H9 (cell line): ENCODE results near the gene EFL1. TPM values are rescaled to one million over a fixed set of nuclear protein-coding genes. Genes with fewer than 3 reads are reported as not detected.
"Not testable (repeated sequence)": the region's sequence is repeated elsewhere in the genome, so short reads cannot be mapped to it uniquely, and the experiment has no call there.

Source experiments
- DNase-seq: peaks from one replicate; pipeline ENCODE4 v3.0.0-alpha.2; 2017
- H2AFZ ChIP-seq: one replicate; pipeline ENCODE4 v1.6.1; 2013; ENCODE audit warnings: mild to moderate bottlenecking, low read length, control low read depth, moderate library complexity
- H2AK5ac ChIP-seq: 2 replicates; pipeline ENCODE4 v1.6.1; 2013; ENCODE audit warnings: low read length, control low read depth, mixed read lengths; ENCODE audit not compliant: insufficient read length
- H2BK120ac ChIP-seq: one replicate; pipeline ENCODE4 v1.6.1; 2013; ENCODE audit warnings: low read depth, mild to moderate bottlenecking, low read length, control low read depth, inconsistent platforms; ENCODE audit not compliant: poor library complexity, severe bottlenecking
- H2BK12ac ChIP-seq: 2 replicates; pipeline ENCODE4 v1.6.1; 2013; ENCODE audit warnings: low read length, control low read depth, mixed read lengths, low read depth; ENCODE audit not compliant: insufficient read length
- H2BK15ac ChIP-seq: 2 replicates; pipeline ENCODE4 v1.6.1; 2013; ENCODE audit warnings: low read depth, low read length, control low read depth
- H2BK20ac ChIP-seq: one replicate; pipeline ENCODE4 v1.6.1; 2013; ENCODE audit warnings: low read depth, mild to moderate bottlenecking, low read length, control low read depth, inconsistent platforms; ENCODE audit not compliant: poor library complexity, severe bottlenecking
- H2BK5ac ChIP-seq: 2 replicates; pipeline ENCODE4 v1.6.1; 2013; ENCODE audit warnings: low read length, control low read depth, mixed read lengths; ENCODE audit not compliant: insufficient read length
- H3K14ac ChIP-seq: 2 replicates; pipeline ENCODE4 v1.6.1; 2013; ENCODE audit warnings: low read length, control low read depth; ENCODE audit not compliant: insufficient read depth
- H3K18ac ChIP-seq: 2 replicates; pipeline ENCODE4 v1.6.1; 2013; ENCODE audit warnings: low read depth, mild to moderate bottlenecking, mixed read lengths, low read length, control low read depth; ENCODE audit not compliant: insufficient read length
- H3K23ac ChIP-seq: 2 replicates; pipeline ENCODE4 v1.6.1; 2013; ENCODE audit warnings: low read length, control low read depth, mixed read lengths, low read depth; ENCODE audit not compliant: insufficient read length
- H3K23me2 ChIP-seq: 2 replicates; pipeline ENCODE4 v1.6.1; 2013; ENCODE audit warnings: low read depth, mild to moderate bottlenecking, mixed read lengths, low read length, control low read depth; ENCODE audit not compliant: insufficient read length, poor library complexity, severe bottlenecking
- H3K27ac ChIP-seq: 2 replicates; pipeline ENCODE4 v1.5.1; 2013; ENCODE audit warnings: low read length, control low read depth, mixed read lengths, low read depth; ENCODE audit not compliant: insufficient read length
- H3K27me3 ChIP-seq: 2 replicates; pipeline ENCODE4 v1.6.1; 2013; ENCODE audit warnings: low read length, control low read depth, inconsistent platforms; ENCODE audit not compliant: insufficient read depth
- H3K4ac ChIP-seq: 2 replicates; pipeline ENCODE4 v1.6.1; 2013; ENCODE audit warnings: low read depth, mild to moderate bottlenecking, control low read depth, inconsistent platforms, low read length, moderate library complexity
- H3K4me1 ChIP-seq: 2 replicates; pipeline ENCODE4 v1.6.1; 2013; ENCODE audit warnings: low read length, control low read depth, inconsistent platforms; ENCODE audit not compliant: insufficient read depth
- H3K4me2 ChIP-seq: 2 replicates; pipeline ENCODE4 v1.6.1; 2013; ENCODE audit warnings: low read length, control low read depth, mixed read lengths; ENCODE audit not compliant: insufficient read length, insufficient read depth
- H3K56ac ChIP-seq: 2 replicates; pipeline ENCODE4 v1.6.1; 2013; ENCODE audit warnings: low read depth, mild to moderate bottlenecking, mixed read lengths, low read length, control low read depth; ENCODE audit not compliant: insufficient read length
- H3K79me1 ChIP-seq: 2 replicates; pipeline ENCODE4 v1.6.1; 2013; ENCODE audit warnings: low read depth, mild to moderate bottlenecking, moderate library complexity, low read length, control low read depth, inconsistent platforms; ENCODE audit not compliant: insufficient read depth, poor library complexity, severe bottlenecking
- H3K79me2 ChIP-seq: 2 replicates; pipeline ENCODE4 v1.6.1; 2013; ENCODE audit warnings: low read length, control low read depth, inconsistent platforms; ENCODE audit not compliant: insufficient read depth
- H3K9ac ChIP-seq: 2 replicates; pipeline ENCODE4 v1.6.1; 2013; ENCODE audit warnings: low read length, control low read depth, mixed read lengths; ENCODE audit not compliant: insufficient read length; ENCODE audit errors: extremely low read depth
- H3K9me3 ChIP-seq: one replicate; pipeline ENCODE4 v1.6.1; 2013; ENCODE audit warnings: low read depth, low read length, inconsistent platforms; ENCODE audit not compliant: control insufficient read depth
- H3T11ph ChIP-seq: one replicate; pipeline ENCODE4 v1.6.1; 2013; ENCODE audit warnings: mild to moderate bottlenecking, low read length, control low read depth, inconsistent platforms
- H4K20me1 ChIP-seq: one replicate; pipeline ENCODE4 v1.6.1; 2013; ENCODE audit not compliant: control insufficient read depth, insufficient read length, insufficient read depth
- H4K5ac ChIP-seq: 2 replicates; pipeline ENCODE4 v1.6.1; 2013; ENCODE audit warnings: low read depth, mild to moderate bottlenecking, mixed read lengths, low read length, control low read depth; ENCODE audit not compliant: insufficient read length
- H4K8ac ChIP-seq: replicated peaks from 2 replicates; pipeline ENCODE4 v1.6.1; 2013; ENCODE audit warnings: low read length, control low read depth, mixed read lengths, low read depth; ENCODE audit not compliant: insufficient read length
- H4K91ac ChIP-seq: 2 replicates; pipeline ENCODE4 v1.6.1; 2013; ENCODE audit warnings: low read depth, mild to moderate bottlenecking, moderate library complexity, mixed read lengths, low read length, control low read depth; ENCODE audit not compliant: insufficient read length
- H3K27ac Mint-ChIP-seq, 3 experiments: 2 replicates in 2 of 3; 3 replicates in 1 of 3; pipeline ENCODE4 v1.8.0; 2020 to 2021; ENCODE audit warnings: mixed read lengths in 3 of 3, mild to moderate bottlenecking in 1 of 3, moderate library complexity in 1 of 3
- H3K27me3 Mint-ChIP-seq: 2 replicates; pipeline ENCODE4 v1.8.0; 2021; ENCODE audit warnings: low read depth, mild to moderate bottlenecking, moderate library complexity, mixed read lengths
- H3K36me3 Mint-ChIP-seq, 3 experiments: 2 replicates in 2 of 3; 3 replicates in 1 of 3; pipeline ENCODE4 v1.8.0; 2020 to 2021; ENCODE audit warnings: low read depth in 3 of 3, mixed read lengths in 3 of 3; ENCODE audit not compliant: insufficient read depth in 1 of 3
- H3K4me1 Mint-ChIP-seq, 2 experiments: 2 replicates each; pipeline ENCODE4 v1.8.0; 2020; ENCODE audit warnings: mixed read lengths in 2 of 2
- H3K4me3 Mint-ChIP-seq, 2 experiments: 2 replicates in 1 of 2; 3 replicates in 1 of 2; pipeline ENCODE4 v1.8.0; 2020 to 2021; ENCODE audit warnings: mild to moderate bottlenecking in 2 of 2, mixed read lengths in 2 of 2, moderate library complexity in 1 of 2
- H3K9me3 Mint-ChIP-seq, 2 experiments: 2 replicates in 1 of 2; 3 replicates in 1 of 2; pipeline ENCODE4 v1.8.0; 2020; ENCODE audit warnings: mild to moderate bottlenecking in 2 of 2, mixed read lengths in 2 of 2, moderate library complexity in 1 of 2
- WGBS: extraction: QIAGEN DNeasy Blood & Tissue Kit; methylation state at CpG from one replicate; pipeline ENCODE4 v1.1.7; 2013; ENCODE audit warnings: missing lambda C conversion rate, low lambda C conversion rate, mixed read lengths; ENCODE audit not compliant: insufficient read length; ENCODE audit errors: extremely low coverage; 5-methylcytosine and 5-hydroxymethylcytosine counted together
- long read RNA-seq: library from polyadenylated mRNA; unstranded; transcript quantifications from one replicate; pipeline ENCODE4 v2.0.0, GENCODE V29; 2020
- total RNA-seq: library from RNA; stranded (reverse); gene quantifications from 2 replicates; pipeline ENCODE4 v1.2.1, GENCODE V29; 2021
- TF ChIP-seq, protein P1 (sequence below): fragments of 200-600 bp; sonication (generic); conservative IDR thresholded peaks from 3 replicates; pipeline ENCODE4 v1.8.0; 2021; ENCODE audit warnings: antibody characterized with exemption, mild to moderate bottlenecking

EFL1 gene
- 27.8 and 29.4 TPM in 2 replicates for total RNA-seq
- long read RNA-seq, transcript EFL1-201 (20 exons, 3,675 nt), result major isoform, 94 of 191 reads
- long read RNA-seq, partial matches to known transcripts, result 74 of 191 reads
- long read RNA-seq, other reads (novel, unspliced or antisense), result 22 of 191 reads

DNA sequence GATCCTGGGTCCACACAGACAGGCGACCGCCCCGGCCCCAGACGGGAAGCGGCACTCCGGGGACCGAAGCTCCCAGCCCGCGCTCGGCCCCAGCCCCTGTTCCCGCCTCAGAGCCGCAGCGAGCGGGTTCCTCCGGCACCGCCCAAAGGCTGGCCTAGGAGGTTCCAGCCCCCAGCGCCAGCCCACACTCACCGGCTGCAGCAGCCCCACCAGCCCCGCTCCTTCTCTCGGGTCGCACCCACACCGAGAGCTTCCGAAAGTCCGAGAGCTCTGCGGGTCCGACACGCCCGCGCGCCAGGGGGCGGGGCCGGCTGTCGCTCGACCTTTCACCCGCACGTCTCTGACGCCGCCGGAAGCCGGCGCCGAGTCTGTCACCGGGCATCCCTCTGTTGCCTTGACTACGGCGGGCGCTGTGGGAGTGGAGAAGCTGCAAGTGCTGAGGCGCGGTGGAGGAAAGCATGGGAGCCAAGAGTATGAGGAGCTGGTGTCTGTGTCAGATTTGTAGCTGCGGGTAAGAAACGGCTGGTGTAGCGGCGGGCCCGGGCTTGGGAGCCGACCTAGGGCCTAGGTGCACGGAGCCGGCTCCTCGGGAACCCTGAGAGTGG, at the start of gene EFL1, which contains the start of gene SAXO2:
Gene EFL1, minus strand, starts transcription at position 313 of the 605 bp plus-strand sequence. CDS start 956 bp downstream, outside the sequence.
Gene SAXO2, plus strand, starts transcription at position 397 of the 605 bp plus-strand sequence. Its CDS starts 62 bp downstream, at position 459.
- H3K18ac ChIP-seq, result peak within 1 kb of the TSS; percentile 19
- Mint-ChIP-seq H3K27me3 (no peaks in the 10 kb centered on the region), H3K9me3 (no peaks in the 10 kb centered on the region), H3K27ac (peak within 1 kb of the TSS in 2 of 3 experiments; percentile 33 to 95; a peak in 4 of 7 replicates), H3K4me3 (peak within 1 kb of the TSS; percentile 93 to 95), H3K4me1 (peaks cover 33 to 35% of the 10 kb centered on the region in 2 experiments), H3K36me3 (peaks cover 4 to 21% (median 10%) of the 10 kb centered on the region in 3 experiments; a peak in 5 of 7 replicates)
- no peak within 1 kb of the TSS for H4K91ac ChIP-seq
- no peak within 1 kb of the TSS for H2BK120ac ChIP-seq
- peak; percentile 94 for DNase-seq
- no peak within 1 kb of the TSS for H3K4ac ChIP-seq
- H2BK5ac ChIP-seq, result no peak within 1 kb of the TSS
- no peak within 1 kb of the TSS for H3K23ac ChIP-seq
- no peak within 1 kb of the TSS for H2AK5ac ChIP-seq
- peak within 1 kb of the TSS; percentile 84 for H3K4me2 ChIP-seq
- H4K20me1 ChIP-seq, result no peaks in the 10 kb centered on the region
- no peaks in the 10 kb centered on the region; the same call in 1 of the 2 replicates for H3K4me1 ChIP-seq
- peaks cover 3% of the 10 kb centered on the region for H3K23me2 ChIP-seq
- no peaks in the 10 kb centered on the region for H3K27me3 ChIP-seq
- H2BK15ac ChIP-seq, result no peak within 1 kb of the TSS
- H4K8ac ChIP-seq, result no peak within 1 kb of the TSS
- no peak within 1 kb of the TSS for H4K5ac ChIP-seq
- TF ChIP-seq, protein P1, sequence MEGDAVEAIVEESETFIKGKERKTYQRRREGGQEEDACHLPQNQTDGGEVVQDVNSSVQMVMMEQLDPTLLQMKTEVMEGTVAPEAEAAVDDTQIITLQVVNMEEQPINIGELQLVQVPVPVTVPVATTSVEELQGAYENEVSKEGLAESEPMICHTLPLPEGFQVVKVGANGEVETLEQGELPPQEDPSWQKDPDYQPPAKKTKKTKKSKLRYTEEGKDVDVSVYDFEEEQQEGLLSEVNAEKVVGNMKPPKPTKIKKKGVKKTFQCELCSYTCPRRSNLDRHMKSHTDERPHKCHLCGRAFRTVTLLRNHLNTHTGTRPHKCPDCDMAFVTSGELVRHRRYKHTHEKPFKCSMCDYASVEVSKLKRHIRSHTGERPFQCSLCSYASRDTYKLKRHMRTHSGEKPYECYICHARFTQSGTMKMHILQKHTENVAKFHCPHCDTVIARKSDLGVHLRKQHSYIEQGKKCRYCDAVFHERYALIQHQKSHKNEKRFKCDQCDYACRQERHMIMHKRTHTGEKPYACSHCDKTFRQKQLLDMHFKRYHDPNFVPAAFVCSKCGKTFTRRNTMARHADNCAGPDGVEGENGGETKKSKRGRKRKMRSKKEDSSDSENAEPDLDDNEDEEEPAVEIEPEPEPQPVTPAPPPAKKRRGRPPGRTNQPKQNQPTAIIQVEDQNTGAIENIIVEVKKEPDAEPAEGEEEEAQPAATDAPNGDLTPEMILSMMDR, result no peak
- H2BK20ac ChIP-seq, result no peak within 1 kb of the TSS
- H3K9me3 ChIP-seq, result no peaks in the 10 kb centered on the region
- H3K79me1 ChIP-seq, result no peaks in the 10 kb centered on the region
- no peak within 1 kb of the TSS for H2BK12ac ChIP-seq
- H2AFZ ChIP-seq, result no peak within 1 kb of the TSS
- peaks cover 2% of the 10 kb centered on the region; the same call in 1 of the 2 replicates for H3K79me2 ChIP-seq
- no peak within 1 kb of the TSS for H3K27ac ChIP-seq
- H3K56ac ChIP-seq, result no peak within 1 kb of the TSS
- WGBS, result no CpG with 5 or more reads among the region's 57 CpGs
- peak within 1 kb of the TSS; percentile 70 for H3K9ac ChIP-seq
- 0 out of 2 replicates have a peak within 1 kb of the TSS, but pooled peaks have one; percentile 39 for H3K14ac ChIP-seq
- no peak within 1 kb of the TSS for H3T11ph ChIP-seq

DNA sequence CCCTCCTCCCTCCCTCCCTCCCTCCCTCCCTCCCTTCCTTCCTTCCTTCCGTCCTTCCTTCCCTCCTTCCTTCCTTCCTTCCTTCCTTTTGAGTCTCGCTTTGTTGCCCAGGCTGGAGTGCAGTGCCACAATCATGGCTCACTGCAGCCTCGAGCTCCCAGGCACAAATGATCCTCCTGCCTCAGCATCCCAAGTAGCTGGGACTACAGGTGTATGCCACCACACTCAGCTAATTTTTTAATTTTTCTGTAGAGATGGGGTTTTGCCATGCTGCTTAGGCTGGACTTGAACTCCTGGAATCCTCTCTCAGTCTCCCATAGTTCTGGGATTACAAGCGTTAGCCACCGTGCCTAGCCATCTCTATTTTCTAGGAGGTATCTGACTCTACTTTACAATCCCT, 48.8 kb upstream of the EFL1 start:
- H3K27me3 ChIP-seq, H3K79me2 ChIP-seq, H3K9ac ChIP-seq, H4K8ac ChIP-seq, H3K27ac ChIP-seq, H3K79me1 ChIP-seq, H4K5ac ChIP-seq, H2BK120ac ChIP-seq, H3K56ac ChIP-seq, H3K9me3 ChIP-seq, H3K4me1 ChIP-seq, H3T11ph ChIP-seq, H3K23me2 ChIP-seq, H2BK5ac ChIP-seq, H3K14ac ChIP-seq, H4K20me1 ChIP-seq, H2BK12ac ChIP-seq, H2AFZ ChIP-seq, H3K18ac ChIP-seq, H3K4me1 Mint-ChIP-seq, H3K36me3 Mint-ChIP-seq, H3K27ac Mint-ChIP-seq, H3K4ac ChIP-seq, H2AK5ac ChIP-seq, H3K23ac ChIP-seq, H3K4me3 Mint-ChIP-seq, H2BK20ac ChIP-seq, H3K9me3 Mint-ChIP-seq, H4K91ac ChIP-seq, H2BK15ac ChIP-seq, H3K4me2 ChIP-seq, H3K27me3 Mint-ChIP-seq: not testable (repeated sequence)
- no CpG with 5 or more reads among the region's 5 CpGs for WGBS
- DNase-seq, result peak; percentile 0
